DND-41 (cell line): ENCODE data around the gene PEDS1.

Experiments
- ATAC-seq: fragments of 200-7000 bp; cut with Tn5 transposase; 3 replicates; pipeline ENCODE4 v1.9.1; 2021; ENCODE audit warnings: low read depth; ENCODE audit not compliant: insufficient read depth
- DNase-seq: peaks from one replicate; pipeline ENCODE4 v3.0.0-alpha.2; 2020
- H2AFZ ChIP-seq: 2 replicates; pipeline ENCODE4 v1.6.0; 2012; ENCODE audit warnings: low read depth, low read length
- H3K27ac ChIP-seq: 2 replicates; pipeline ENCODE4 v1.5.1; 2012; ENCODE audit warnings: low read length, inconsistent platforms
- H3K27me3 ChIP-seq: fragments of 200-600 bp; sonication (generic); 2 replicates; pipeline ENCODE4 v1.6.0; 2012; ENCODE audit warnings: low read length, mild to moderate bottlenecking, inconsistent platforms; ENCODE audit not compliant: insufficient read depth, poor library complexity
- H3K36me3 ChIP-seq: 2 replicates; pipeline ENCODE4 v1.5.1; 2012; ENCODE audit warnings: low read length, inconsistent platforms; ENCODE audit not compliant: insufficient read depth
- H3K4me1 ChIP-seq: 2 replicates; pipeline ENCODE4 v1.5.1; 2012; ENCODE audit warnings: mild to moderate bottlenecking, low read length; ENCODE audit not compliant: insufficient read depth
- H3K4me2 ChIP-seq: 2 replicates; pipeline ENCODE4 v1.6.0; 2012; ENCODE audit warnings: mild to moderate bottlenecking, moderate library complexity, low read length, inconsistent platforms; ENCODE audit not compliant: insufficient read depth
- H3K4me3 ChIP-seq, 2 experiments: fragments of 200-600 bp in 1 of 2; shearing (Covaris generic) in 1 of 2; 2 replicates each; pipeline ENCODE4 v1.5.1; 2012 to 2016; ENCODE audit warnings: inconsistent platforms in 2 of 2, low read length in 2 of 2, mild to moderate bottlenecking in 2 of 2, low read depth in 1 of 2, moderate library complexity in 1 of 2
- H3K79me2 ChIP-seq: 2 replicates; pipeline ENCODE4 v1.6.0; 2012; ENCODE audit warnings: low read length, inconsistent platforms; ENCODE audit not compliant: insufficient read depth
- H3K9ac ChIP-seq: 2 replicates; pipeline ENCODE4 v1.6.0; 2012; ENCODE audit warnings: low read depth, mild to moderate bottlenecking, inconsistent platforms, low read length, moderate library complexity
- H3K9me3 ChIP-seq: 2 replicates; pipeline ENCODE4 v1.5.1; 2012; ENCODE audit warnings: low read length, moderate library complexity, mild to moderate bottlenecking, inconsistent platforms; ENCODE audit not compliant: insufficient read depth, severe bottlenecking
- H4K20me1 ChIP-seq: 2 replicates; pipeline ENCODE4 v1.6.0; 2012; ENCODE audit warnings: low read length; ENCODE audit not compliant: insufficient read depth
- CTCF ChIP-seq: IDR thresholded peaks from 2 replicates; pipeline ENCODE4 v1.5.1; 2012; ENCODE audit warnings: borderline replicate concordance, low read length, moderate library complexity, mild to moderate bottlenecking; ENCODE audit not compliant: poor library complexity, severe bottlenecking; ENCODE audit errors: extremely low read depth
- EZH2 ChIP-seq: IDR thresholded peaks from 3 replicates; pipeline ENCODE4 v1.6.1; 2012; ENCODE audit warnings: borderline replicate concordance, low read depth, mild to moderate bottlenecking, moderate library complexity, low read length, inconsistent platforms; ENCODE audit not compliant: severe bottlenecking

PEDS1 gene

GRCh38 chr20:50174456-50174855 is 20.9 kb upstream of the PEDS1 start:
- no peaks in the 10 kb centered on the region for H3K79me2 ChIP-seq
- ATAC-seq (no peak), DNase-seq (no peak)
- H3K9ac ChIP-seq, result no peak overlapping the region
- no peak overlapping the region for H3K4me2 ChIP-seq
- H3K4me1 ChIP-seq, result no peaks in the 10 kb centered on the region
- H3K27me3 ChIP-seq, result no peaks in the 10 kb centered on the region
- no peak for TF ChIP-seq EZH2
- no peak for TF ChIP-seq CTCF
- no peaks in the 10 kb centered on the region for H3K9me3 ChIP-seq
- H3K36me3 ChIP-seq, result no peaks in the 10 kb centered on the region
- no peak overlapping the region for H3K4me3 ChIP-seq
- H3K27ac ChIP-seq, result no peak overlapping the region
- no peaks in the 10 kb centered on the region for H4K20me1 ChIP-seq
- H2AFZ ChIP-seq, result no peak overlapping the region

- ATAC-seq, result no peak
- no peak overlapping the region for H2AFZ ChIP-seq
- H3K4me3 ChIP-seq, result no peak overlapping the region
- no peak overlapping the region for H3K27ac ChIP-seq
- no peak for TF ChIP-seq CTCF
- no peak for TF ChIP-seq EZH2
- H3K36me3 ChIP-seq, result no peaks in the 10 kb centered on the region
- H3K9me3 ChIP-seq, result no peaks in the 10 kb centered on the region
- DNase-seq, result no peak
- no peak overlapping the region for H3K9ac ChIP-seq
- H4K20me1 ChIP-seq, result no peaks in the 10 kb centered on the region
- H3K4me1 ChIP-seq, result no peaks in the 10 kb centered on the region
- no peaks in the 10 kb centered on the region for H3K27me3 ChIP-seq
- no peak overlapping the region; the same call in 1 of the 2 replicates for H3K4me2 ChIP-seq
- H3K79me2 ChIP-seq, result no peaks in the 10 kb centered on the region
Measured at GRCh38 chr20:50172347-50173013, 19.0 kb upstream of the PEDS1 start.

- H3K79me2 ChIP-seq, result no peaks in the 10 kb centered on the region
- H2AFZ ChIP-seq, result no peak overlapping the region
- H3K9me3 ChIP-seq, result no peaks in the 10 kb centered on the region
- H4K20me1 ChIP-seq, result no peaks in the 10 kb centered on the region
- no peaks in the 10 kb centered on the region for H3K36me3 ChIP-seq
- ATAC-seq, result no peak
- H3K27ac ChIP-seq, result no peak overlapping the region
- DNase-seq, result no peak
- no peak overlapping the region for H3K4me2 ChIP-seq
- H3K4me1 ChIP-seq, result peaks cover 14% of the 10 kb centered on the region
- no peak for TF ChIP-seq EZH2
- TF ChIP-seq CTCF, result no peak
- H3K4me3 ChIP-seq, result no peak overlapping the region
- no peaks in the 10 kb centered on the region for H3K27me3 ChIP-seq
- H3K9ac ChIP-seq, result no peak overlapping the region
Measured at GRCh38 chr20:50170549-50171220, 17.2 kb upstream of the PEDS1 start.
